BE2C (cell line): ENCODE measurements around the gene ANO5.

Experiments used
- DNase-seq: peaks from one replicate; pipeline ENCODE4 v3.0.0-alpha.2; 2020
- H3K27me3 ChIP-seq: fragments of 250-450 bp; sonication (Bioruptor Pico); 2 replicates; pipeline ENCODE4 v1.5.1; 2020; ENCODE audit warnings: mild to moderate bottlenecking
- H3K36me3 ChIP-seq: fragments of 250-450 bp; sonication (Bioruptor Pico); 2 replicates; pipeline ENCODE4 v1.5.1; 2020; ENCODE audit warnings: mild to moderate bottlenecking
- H3K4me1 ChIP-seq: fragments of 250-450 bp; sonication (Bioruptor Pico); 2 replicates; pipeline ENCODE4 v1.5.1; 2020
- H3K4me3 ChIP-seq: 2 replicates; pipeline ENCODE4 v1.5.1; 2011; ENCODE audit warnings: low read depth, low read length
- H3K9me3 ChIP-seq: fragments of 250-450 bp; sonication (Bioruptor Pico); 2 replicates; pipeline ENCODE4 v1.5.1; 2020
- CTCF ChIP-seq: IDR thresholded peaks from 2 replicates; pipeline ENCODE4 v1.5.1; 2012; ENCODE audit warnings: mild to moderate bottlenecking, low read depth, low read length

ANO5 gene

GRCh38 chr11:22302368-22302767, 109.5 kb downstream of the ANO5 start:
- TF ChIP-seq CTCF: no peak
- H3K27me3 ChIP-seq: no peaks in the 10 kb centered on the region
- H3K36me3 ChIP-seq: no peaks in the 10 kb centered on the region
- no peaks in the 10 kb centered on the region for H3K4me1 ChIP-seq
- H3K4me3 ChIP-seq: no peak overlapping the region
- DNase-seq: no peak
- no peaks in the 10 kb centered on the region for H3K9me3 ChIP-seq

- Histone ChIP-seq H3K9me3 (no peaks in the 10 kb centered on the region), H3K4me3 (no peak overlapping the region), H3K36me3 (no peaks in the 10 kb centered on the region), H3K27me3 (no peaks in the 10 kb centered on the region), H3K4me1 (no peaks in the 10 kb centered on the region)
- DNase-seq: no peak
- TF ChIP-seq CTCF: peak; percentile 42
Measured at GRCh38 chr11:22304337-22304961, 111.6 kb downstream of the ANO5 start.

- no peak overlapping the region for H3K4me3 ChIP-seq
- TF ChIP-seq CTCF: no peak
- H3K4me1 ChIP-seq: no peaks in the 10 kb centered on the region
- no peaks in the 10 kb centered on the region for H3K27me3 ChIP-seq
- DNase-seq: no peak
- H3K36me3 ChIP-seq: no peaks in the 10 kb centered on the region
- no peaks in the 10 kb centered on the region for H3K9me3 ChIP-seq
Measured at GRCh38 chr11:22317656-22318055, 124.8 kb downstream of the ANO5 start.

- no peak for DNase-seq
- no peaks in the 10 kb centered on the region for H3K27me3 ChIP-seq
- H3K4me1 ChIP-seq: no peaks in the 10 kb centered on the region
- TF ChIP-seq CTCF: no peak
- no peaks in the 10 kb centered on the region for H3K9me3 ChIP-seq
- no peaks in the 10 kb centered on the region for H3K36me3 ChIP-seq
- H3K4me3 ChIP-seq: no peak overlapping the region
Measured at GRCh38 chr11:22331771-22332170, 138.9 kb downstream of the ANO5 start.
